AG04449 (cell line): ENCODE measurements around the gene INTS4.
"Not testable (repeated sequence)": the region's sequence is repeated elsewhere in the genome, so short reads cannot be mapped to it uniquely, and the experiment has no call there.

Source experiments
- CTCF ChIA-PET: fragments of 350-600 bp; formaldehyde crosslinking; extraction: SDS; loops from one replicate; lab custom pipeline; 2021; ENCODE audit warnings: antibody characterized with exemption; lab: Yijun Ruan, JAX
- POLR2A ChIA-PET: fragments of 400-600, 350-600 bp; formaldehyde crosslinking; extraction: SDS; loops from one replicate; lab custom pipeline; 2020; ENCODE audit warnings: antibody characterized with exemption, inconsistent platforms; lab: Yijun Ruan, JAX
- DNase-seq: peaks from one replicate; pipeline ENCODE4 v3.0.0-alpha.2; 2010; ENCODE audit warnings: low read depth, low spot score
- H3K4me3 ChIP-seq: 2 replicates; pipeline ENCODE4 v1.5.1; 2011; ENCODE audit warnings: low read depth, mild to moderate bottlenecking, control low read depth, low read length
- CTCF ChIP-seq: IDR thresholded peaks from one replicate; pipeline ENCODE4 v1.5.1; 2011; ENCODE audit warnings: mild to moderate bottlenecking, moderate library complexity, low read length, control low read depth, inconsistent platforms; ENCODE audit not compliant: insufficient read depth; ENCODE audit errors: missing control alignments

Gene INTS4

DNA sequence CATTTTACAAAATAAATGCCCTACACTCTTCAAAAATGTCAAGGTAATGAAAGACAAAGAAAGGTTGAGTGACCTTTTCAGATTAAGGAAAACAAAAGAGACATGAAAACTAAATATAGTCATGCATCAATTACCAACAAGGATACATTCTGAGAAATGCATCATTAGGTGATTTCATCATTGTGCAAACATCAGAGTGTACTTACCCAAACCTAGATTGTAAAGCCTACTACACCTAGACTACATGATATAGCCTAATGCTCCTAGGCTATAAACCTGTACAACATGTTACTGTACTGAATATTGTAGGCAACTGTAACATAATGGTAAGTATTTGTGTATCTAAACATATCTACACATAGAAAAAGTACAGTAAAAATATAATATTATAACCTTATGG, 26.7 kb downstream of the INTS4 start:
- no peak for DNase-seq
- POLR2A ChIA-PET = no interaction called here
- CTCF ChIA-PET = no interaction called here

DNA sequence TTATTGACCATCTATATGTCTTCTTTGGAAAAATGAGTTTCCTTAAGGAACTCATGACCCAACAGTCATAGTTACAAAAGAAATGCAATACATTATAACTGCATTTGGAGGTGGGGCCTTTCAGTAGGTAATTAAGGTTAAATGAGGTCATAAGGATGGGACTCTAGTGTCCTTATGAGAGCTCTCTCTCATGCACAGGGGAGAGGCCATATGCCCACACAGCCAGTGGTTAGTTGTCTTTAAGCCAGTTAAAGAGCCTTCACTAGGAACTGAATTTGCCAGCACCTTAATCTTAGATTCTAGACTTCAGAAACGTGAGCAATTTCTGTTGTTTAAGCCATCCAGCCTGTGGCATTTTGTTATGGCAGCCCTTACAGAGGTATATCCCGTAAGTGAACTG, 27.3 kb downstream of the INTS4 start:
- CTCF ChIA-PET = no interaction called here
- no peak for DNase-seq
- POLR2A ChIA-PET = no interaction called here
- no peak for TF ChIP-seq CTCF
- H3K4me3 ChIP-seq = no peak overlapping the region

More for the DNA sequence above, 26.7 kb downstream of the INTS4 start:
- TF ChIP-seq CTCF = no peak
- H3K4me3 ChIP-seq = no peak overlapping the region

DNA sequence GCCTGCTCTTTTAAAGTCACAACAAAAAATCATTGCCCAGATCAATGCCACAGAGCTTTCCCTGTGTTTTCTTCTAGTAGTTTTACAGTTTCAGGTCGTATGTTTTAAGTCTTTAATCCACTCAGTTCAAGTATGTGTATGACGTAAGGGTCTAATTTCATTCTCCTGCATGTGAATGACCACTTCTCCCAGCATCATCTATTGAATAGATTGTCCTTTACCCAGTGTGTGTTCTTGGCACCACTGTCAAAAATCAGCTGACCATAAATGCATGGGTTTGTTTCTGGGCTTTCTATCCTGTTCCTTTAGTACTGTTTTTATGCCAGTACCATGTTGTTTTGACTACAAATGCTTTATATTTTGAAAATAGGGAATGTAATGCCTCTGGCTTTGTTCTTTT, 28.1 kb downstream of the INTS4 start:
- TF ChIP-seq CTCF = no peak
- CTCF ChIA-PET = no interaction called here
- no peak for DNase-seq
- POLR2A ChIA-PET = no interaction called here
- no peak overlapping the region for H3K4me3 ChIP-seq

GRCh38 chr11:77959434-77959833, 35.0 kb downstream of the INTS4 start:
- DNase-seq = no peak
- ChIA-PET POLR2A (no interaction called here), CTCF (no interaction called here)
- TF ChIP-seq CTCF = no peak
- no peak overlapping the region for H3K4me3 ChIP-seq

DNA sequence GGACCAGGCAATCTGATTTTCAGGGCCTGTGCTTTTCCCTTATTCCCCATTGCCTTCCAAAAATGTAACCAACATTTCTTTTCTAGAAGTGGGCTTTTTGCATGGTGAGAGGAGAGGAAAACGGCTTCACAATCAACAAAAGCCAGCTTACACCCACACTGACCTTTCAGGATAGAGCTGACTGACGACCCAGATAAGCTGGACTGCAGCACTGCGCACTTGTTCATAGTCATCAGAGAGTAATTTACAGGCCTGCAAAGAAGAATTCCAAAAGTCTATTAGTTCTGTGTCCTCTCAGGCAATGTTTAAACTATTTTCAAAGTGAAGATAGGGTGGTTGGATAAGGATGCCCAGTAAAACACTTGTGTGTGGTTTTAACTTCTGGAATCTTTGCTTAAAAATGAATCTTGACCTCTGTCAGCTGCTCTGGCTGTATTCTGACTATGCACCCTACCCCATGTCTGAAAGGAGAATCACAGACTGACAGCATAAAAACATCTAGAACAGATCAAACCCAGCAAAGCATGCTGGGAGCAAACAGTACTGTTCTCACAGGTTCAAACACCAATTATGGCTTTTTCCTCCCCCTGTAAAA, 35.8 kb downstream of the INTS4 start:
- H3K4me3 ChIP-seq, POLR2A ChIA-PET, CTCF ChIA-PET, DNase-seq: not testable (repeated sequence)

DNA sequence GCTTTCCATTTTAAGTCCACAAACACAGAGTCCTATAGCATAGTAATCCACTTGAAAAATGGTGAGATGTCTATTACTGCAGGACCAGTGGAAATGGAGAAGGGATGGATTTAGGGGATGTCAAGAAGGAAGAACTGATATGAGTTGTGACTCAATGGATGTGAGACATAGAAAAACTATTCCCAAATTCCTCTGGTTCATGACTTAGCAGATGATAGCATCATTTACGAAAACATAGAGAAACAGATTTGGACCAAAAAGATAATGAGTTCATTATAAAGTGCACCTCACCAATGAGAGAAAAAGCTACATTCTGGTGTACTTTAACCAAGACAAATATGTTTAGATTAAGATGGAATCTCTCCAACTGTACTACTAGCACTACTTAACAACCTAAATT, 51.2 kb downstream of the INTS4 start:
- DNase-seq, CTCF ChIA-PET, H3K4me3 ChIP-seq, POLR2A ChIA-PET: not testable (repeated sequence)

- POLR2A ChIA-PET, H3K4me3 ChIP-seq, CTCF ChIA-PET, DNase-seq: not testable (repeated sequence)
Measured at GRCh38 chr11:77942465-77942864, 52.0 kb downstream of the INTS4 start.

DNA sequence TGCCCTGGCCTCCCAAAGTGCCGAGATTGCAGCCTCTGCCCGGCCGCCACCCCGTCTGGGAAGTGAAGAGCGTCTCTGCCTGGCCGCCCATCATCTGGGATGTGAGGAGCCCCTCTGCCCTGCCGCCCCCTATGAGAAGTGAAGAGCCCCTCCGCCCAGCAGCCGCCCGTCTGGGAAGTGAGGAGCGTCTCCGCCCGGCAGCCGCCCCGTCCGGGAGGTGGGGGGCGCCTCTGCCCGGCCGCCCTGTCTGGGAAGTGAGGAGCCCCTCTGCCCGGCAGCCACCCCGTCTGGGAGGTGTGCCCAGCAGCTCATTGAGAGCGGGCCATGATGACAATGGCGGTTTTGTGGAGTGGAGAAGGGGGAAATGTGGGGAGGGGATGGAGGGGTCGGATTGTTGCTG, 60.9 kb downstream of the INTS4 start:
- POLR2A ChIA-PET, DNase-seq, H3K4me3 ChIP-seq, CTCF ChIA-PET: not testable (repeated sequence)

DNA sequence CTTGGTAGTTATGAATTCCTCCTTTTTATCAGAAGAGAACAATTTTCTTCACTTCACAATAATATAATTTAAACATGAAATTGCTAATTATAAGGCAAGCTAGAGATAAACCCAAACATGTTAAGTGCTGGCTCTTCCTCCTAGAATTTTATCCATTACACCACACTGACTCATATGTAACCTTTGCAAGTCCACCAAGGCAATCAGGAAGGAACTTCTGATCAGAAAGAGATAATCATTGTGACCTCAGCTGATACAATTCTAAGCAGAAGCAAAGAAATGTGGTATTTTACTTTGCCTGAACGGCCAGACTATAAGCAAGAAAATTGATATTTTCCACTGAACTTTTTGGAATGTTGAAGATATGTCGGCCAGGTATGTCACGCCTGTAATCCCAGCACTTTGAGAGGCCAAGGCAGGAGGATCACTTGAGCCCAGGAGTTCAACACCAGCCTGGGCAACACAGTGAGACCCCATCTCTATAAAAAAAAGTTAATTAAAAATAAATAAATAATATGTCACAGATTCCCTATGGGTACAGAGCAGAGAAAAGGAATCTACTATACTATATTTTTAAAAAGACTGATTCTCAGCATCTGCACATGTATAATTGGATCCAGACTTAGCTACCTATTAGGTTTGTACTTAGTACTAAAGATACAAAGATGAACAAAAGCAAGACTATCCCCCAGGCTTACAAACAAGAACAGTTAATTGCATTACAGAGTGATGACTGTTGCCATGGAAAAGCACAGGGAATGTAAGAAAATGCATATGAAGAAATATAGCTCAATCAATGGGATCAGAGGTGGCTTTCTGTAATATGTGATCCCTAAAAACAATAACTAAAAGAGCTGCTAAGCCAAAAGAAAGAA, 63.9 kb downstream of the INTS4 start:
- POLR2A ChIA-PET, H3K4me3 ChIP-seq, DNase-seq, CTCF ChIA-PET: not testable (repeated sequence)

DNA sequence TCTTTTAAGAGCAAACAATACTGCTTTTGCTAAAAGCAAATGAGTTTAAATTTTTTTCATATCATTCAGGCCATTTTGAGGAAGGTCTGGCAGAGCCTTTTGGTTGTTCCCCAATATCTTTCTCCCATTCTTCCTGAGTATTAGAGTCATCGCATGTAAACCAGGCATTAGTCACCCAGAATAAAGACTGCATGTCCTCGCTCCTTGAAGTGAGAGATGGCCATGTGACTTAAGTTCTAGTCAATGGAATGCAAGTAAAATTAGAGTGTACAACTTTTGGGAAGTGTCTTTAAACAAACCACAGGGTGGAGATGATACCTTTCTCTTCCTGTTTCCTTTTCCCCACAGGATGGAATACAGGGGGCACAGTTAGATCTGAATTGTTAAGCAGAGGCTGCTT, 76.8 kb downstream of the INTS4 start:
- H3K4me3 ChIP-seq, DNase-seq, CTCF ChIA-PET, POLR2A ChIA-PET: not testable (repeated sequence)

- DNase-seq = peak; percentile 37
Measured at GRCh38 chr11:77914307-77914791, 80.1 kb downstream of the INTS4 start.

More at GRCh38 chr11:77914307-77914791, 80.1 kb downstream of the INTS4 start:
- POLR2A ChIA-PET, CTCF ChIA-PET, H3K4me3 ChIP-seq: not testable (repeated sequence)
